NCI-H774 (cell line): ENCODE measurements around the gene WDR45B.

ENCODE experiments used
- DNase-seq: peaks from one replicate; lab custom pipeline; 2025; lab: John Stamatoyannopoulos, UW

The WDR45B gene

GRCh38 chr17:82677353-82677925 is 29.2 kb upstream of the WDR45B start:
- DNase-seq: peak; percentile 58

DNA sequence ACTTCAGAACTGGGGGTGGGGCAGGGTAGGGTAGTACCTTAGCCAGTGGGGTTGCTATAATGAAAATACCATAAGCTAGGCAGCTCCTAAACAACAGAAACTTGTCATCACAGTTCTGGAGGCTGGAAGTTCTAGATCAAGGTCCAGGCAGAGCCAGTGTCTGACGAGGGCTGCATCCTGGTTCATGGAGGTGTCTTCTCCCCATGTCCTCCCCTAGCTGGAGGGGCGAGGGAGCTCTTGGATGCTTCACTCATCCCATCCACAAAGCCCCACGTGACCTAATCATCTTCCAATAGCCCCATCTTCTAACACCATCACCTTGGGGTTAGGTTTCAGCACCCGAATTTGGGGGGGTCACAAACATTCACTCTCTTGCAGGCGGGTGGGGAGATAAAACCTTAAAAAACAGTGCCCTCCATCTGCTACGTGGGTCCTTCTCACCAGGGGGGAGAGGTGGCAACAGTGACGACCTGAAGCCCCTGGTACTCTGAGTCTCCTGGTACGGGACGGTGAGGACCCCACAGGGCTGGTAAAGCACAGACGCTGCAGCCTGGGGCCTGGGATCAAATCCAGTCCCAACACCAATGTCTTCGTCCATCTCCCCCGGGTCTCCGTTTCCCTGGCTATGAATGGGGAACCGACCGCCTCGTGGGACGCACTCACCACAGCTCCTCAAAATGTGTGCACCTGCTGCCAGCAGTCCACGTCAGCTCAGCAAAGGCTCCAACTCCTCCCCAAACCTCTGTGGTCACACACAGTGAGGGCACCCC is 27.4 kb upstream of the WDR45B start:
- DNase-seq: no peak

DNA sequence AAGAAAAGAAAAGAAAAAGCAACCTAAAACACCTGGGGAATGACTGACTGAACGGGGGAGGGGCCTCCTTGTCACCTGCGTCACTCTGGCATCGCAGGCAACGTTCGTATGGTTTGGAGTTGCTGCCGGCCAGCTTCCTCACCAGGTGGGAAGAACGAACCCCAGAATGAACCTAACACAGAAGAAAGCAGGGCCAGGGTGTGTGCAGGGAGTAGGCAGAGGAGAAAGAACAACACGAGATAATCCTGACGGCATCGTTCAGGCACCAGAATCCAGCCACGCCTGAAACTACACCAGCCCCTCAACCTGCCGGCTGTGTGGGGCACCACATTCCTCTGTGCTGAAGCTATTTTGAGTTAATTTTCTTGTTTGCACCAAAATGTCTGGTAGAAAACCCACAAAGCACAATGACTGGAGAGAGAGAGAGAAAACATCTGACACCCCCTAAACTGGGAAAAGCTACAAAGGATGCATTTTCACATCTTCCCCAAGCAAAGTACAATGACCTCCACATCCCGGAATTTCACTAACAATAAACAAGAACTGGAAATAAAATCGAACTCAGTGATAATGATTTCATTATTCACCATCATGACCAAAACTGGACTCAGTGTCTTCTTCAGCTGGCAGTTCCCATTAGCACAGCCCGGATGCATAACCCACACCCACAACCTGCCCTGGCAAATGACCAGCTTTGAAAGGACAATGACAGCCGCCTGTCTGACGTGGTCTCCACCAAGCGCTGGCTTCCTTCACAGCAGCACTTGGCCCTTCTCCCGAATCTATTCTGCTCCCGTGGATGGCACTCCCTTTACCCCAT is 26.6 kb upstream of the WDR45B start:
- peak; percentile 73 for DNase-seq

GRCh38 chr17:82670661-82671450 is 22.6 kb upstream of the WDR45B start:
- no peak for DNase-seq

- no peak for DNase-seq
These were observed 20.4 kb upstream of the WDR45B start for GRCh38 chr17:82668631-82669099.

GRCh38 chr17:82668024-82668630 is 19.9 kb upstream of the WDR45B start:
- no peak for DNase-seq

DNA sequence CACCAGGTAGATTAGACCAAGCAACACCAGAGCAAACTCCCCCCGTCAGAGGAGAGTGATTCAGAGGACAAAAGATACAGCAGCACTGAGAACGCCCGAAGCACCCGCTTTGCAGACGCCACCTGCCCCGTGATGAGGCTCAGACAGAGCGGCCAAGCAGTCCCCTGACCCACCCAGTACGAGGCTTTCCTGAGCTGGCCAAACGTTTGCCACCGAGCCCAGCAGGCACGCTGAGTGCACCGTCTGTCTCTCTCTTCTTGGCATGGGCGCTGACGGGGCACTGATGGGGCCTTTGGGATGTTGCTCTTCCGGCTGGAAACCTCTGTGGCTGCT is 19.4 kb upstream of the WDR45B start:
- DNase-seq: no peak

- DNase-seq: no peak
These were observed 18.9 kb upstream of the WDR45B start for GRCh38 chr17:82666931-82667667.

- DNase-seq: no peak
These were observed 17.6 kb upstream of the WDR45B start for GRCh38 chr17:82665891-82666290.

GRCh38 chr17:82665217-82665616 is 17.0 kb upstream of the WDR45B start:
- DNase-seq: no peak

- DNase-seq: no peak
These were observed 16.5 kb upstream of the WDR45B start for GRCh38 chr17:82664701-82665182.

- DNase-seq: no peak
These were observed 16.0 kb upstream of the WDR45B start for GRCh38 chr17:82664276-82664575.

GRCh38 chr17:82663381-82664275 is 15.4 kb upstream of the WDR45B start:
- DNase-seq: no peak

- DNase-seq: no peak
These were observed 14.5 kb upstream of the WDR45B start for GRCh38 chr17:82662711-82663261.

DNA sequence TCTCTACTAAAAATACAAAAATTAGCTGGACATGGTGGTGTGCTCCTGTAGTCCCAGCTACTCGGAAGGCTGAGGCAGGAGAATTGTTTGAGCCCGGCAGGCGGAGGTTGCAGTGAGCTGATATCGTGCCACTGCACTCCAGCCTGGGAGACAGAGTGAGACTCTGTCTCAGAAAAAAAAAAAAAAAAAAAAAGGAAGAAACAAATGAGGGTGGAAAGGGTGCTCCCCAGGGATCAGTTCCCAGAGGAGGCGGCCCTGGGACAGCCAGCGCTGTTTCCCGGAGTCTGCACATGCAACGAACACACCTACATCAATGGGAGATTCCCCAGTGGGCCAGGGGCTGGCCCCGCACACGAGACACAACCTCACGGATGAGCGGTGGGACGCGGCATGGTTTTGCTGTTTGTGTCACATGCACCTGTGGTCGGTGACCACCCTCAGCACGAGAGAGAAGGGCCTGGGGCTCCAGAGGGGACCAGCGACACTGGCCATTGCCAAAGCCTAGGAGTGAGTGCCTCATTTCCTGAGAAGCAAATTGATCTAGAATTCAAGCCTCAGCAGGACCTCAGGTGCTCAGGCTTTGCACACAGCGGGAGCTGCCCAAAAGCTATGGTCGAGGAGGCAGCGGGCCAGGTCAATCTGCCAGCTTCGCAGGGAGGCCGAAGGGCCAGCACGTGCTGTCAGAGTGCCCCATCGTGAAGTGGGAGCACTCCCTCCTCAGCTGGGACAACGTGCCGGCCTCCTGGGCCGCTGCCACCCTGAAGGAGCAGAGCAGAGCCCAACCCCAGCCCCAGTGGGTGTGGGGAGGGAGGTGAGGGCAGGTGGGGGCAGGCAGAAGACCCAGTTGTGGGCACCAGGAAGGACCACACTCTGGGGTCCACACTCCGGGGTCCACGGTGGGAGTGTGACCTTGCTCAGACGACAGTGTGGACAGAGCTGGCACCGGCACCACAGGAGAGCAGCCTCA is 13.8 kb upstream of the WDR45B start:
- no peak for DNase-seq

DNA sequence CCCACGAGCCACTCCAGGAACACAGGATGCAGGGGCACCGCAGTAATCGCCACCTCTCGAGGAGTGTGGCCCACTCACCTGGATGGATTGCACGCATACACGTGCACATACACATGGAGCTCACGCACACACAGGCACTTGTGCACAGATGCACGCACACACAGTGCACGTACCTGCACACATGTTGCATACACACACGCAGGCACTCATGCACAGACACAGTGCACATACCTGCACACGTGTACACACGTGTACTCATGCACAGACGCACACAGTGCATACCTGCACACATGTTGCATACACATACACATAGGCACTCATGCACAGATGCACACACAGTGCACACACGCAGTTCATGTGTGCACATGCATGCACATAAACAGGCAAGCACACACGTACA is 11.6 kb upstream of the WDR45B start:
- no peak for DNase-seq

GRCh38 chr17:82658796-82659452 is 10.7 kb upstream of the WDR45B start:
- no peak for DNase-seq

DNA sequence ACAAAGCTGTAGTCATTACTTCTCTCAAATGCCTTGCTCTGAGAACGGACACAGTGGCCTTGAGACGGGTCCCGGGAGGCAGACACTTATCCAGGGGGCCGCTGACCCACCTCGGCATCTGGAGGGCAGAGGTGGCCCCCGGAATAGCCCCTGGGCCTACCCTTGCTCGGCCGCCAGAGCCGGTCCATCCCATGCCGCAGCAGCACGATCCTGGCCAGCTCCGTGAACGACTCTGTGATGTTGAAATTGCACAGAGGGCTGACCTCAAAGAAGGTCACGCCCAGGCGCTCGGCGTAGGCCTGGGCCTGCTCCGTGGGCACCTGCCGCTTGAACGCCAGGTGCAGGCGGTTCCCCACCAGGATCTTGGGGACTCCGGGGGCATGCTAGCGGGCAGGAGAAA is 10.1 kb upstream of the WDR45B start:
- no peak for DNase-seq
